Measurements from ENCODE around the gene SEPTIN8.
A peak's percentile ranks its signal among the peaks of the same experiment; 100 is the strongest.

The SEPTIN8 gene

DNA sequence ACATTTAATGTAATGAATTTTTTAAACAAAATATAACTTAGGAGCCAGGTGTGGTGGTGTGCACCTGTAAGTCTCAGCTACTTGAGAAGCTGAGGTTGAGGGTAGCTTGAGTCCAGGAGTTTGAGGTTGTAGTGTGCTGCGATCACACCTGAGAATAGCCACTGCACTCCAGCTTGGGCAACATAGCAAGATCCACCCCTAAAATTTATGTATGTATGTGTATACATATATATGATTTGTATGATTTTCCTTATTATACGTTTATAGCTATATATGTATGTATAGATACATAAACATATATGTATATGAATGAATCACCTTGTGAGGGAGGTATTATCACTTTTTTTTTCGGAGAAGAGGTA is 30.5 kb downstream of the SEPTIN8 start:
- DNase-seq: no peak

- no peak for DNase-seq
Observed at GRCh38 chr5:132744659-132745058, 32.4 kb downstream of the SEPTIN8 start.

DNA sequence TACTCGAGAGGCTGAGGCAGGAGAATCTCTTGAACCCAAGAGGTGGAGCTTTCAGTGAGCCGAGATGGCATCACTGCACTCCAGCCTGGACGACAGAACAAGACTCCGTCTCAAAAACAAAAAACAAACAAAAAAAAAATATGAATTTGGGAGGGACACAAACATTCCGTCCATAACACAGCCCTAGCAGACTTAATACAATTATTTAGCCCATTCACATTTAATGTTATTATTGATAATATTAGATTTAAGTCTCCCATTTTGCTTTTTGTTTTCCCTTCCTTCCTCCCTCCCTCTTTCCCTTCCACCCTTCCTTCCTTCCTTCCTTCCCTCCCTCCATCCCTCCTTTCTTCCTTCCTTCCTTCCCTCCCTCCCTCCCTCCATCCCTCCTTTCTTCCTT is 34.4 kb downstream of the SEPTIN8 start:
- no peak for DNase-seq

GRCh38 chr5:132742158-132742557 is 34.9 kb downstream of the SEPTIN8 start:
- no peak for DNase-seq

DNA sequence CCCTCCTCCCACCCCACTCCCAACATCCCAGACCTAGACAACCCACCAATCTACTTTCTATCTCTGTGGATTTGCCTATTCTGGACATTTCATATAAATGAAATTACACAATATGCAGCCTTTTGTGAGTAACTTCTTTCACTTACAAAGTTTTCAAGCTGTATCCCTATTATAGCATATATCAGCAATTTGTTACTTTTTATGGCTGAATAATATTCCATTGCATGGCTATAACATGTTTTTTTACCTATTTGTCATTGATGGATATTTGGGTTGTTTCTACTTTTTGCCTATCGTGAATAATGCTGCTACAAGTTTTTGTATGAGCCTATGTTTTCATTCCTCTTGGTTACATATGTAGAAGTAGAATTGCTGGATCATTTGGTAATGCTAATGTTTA is 37.8 kb downstream of the SEPTIN8 start:
- no peak for DNase-seq

DNA sequence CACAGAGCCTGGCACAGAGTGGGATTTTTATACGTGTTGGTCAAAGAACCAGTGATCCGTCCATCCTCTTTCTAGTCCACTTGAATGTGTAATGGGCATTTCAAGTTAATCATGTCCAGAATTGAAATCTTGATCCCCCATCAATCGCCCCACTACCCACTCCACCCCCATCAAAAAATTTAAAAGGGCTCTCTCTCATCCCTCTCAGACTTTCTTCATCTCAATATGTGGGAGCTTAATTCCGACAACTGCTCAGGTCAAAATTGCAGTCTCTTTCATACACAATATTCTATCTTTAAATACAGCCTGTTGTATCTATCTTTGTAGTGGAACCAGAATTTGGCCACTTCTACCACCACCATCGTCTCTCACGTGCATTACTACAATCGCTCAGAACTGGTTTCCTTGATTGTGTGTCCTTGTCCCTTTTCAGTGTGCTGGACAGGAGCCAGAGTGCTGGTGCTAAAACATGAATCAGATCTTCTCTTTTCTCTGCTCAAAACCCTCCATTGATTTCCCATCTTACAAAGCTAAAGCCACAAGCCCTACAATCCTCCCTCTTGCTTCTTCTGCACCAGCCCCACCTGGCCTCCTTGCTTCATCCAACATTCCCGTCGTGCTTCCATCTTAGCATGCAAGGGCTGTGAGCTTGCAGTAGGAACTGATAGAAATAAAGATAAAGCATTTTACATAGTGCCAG is 38.9 kb downstream of the SEPTIN8 start:
- DNase-seq: no peak

DNA sequence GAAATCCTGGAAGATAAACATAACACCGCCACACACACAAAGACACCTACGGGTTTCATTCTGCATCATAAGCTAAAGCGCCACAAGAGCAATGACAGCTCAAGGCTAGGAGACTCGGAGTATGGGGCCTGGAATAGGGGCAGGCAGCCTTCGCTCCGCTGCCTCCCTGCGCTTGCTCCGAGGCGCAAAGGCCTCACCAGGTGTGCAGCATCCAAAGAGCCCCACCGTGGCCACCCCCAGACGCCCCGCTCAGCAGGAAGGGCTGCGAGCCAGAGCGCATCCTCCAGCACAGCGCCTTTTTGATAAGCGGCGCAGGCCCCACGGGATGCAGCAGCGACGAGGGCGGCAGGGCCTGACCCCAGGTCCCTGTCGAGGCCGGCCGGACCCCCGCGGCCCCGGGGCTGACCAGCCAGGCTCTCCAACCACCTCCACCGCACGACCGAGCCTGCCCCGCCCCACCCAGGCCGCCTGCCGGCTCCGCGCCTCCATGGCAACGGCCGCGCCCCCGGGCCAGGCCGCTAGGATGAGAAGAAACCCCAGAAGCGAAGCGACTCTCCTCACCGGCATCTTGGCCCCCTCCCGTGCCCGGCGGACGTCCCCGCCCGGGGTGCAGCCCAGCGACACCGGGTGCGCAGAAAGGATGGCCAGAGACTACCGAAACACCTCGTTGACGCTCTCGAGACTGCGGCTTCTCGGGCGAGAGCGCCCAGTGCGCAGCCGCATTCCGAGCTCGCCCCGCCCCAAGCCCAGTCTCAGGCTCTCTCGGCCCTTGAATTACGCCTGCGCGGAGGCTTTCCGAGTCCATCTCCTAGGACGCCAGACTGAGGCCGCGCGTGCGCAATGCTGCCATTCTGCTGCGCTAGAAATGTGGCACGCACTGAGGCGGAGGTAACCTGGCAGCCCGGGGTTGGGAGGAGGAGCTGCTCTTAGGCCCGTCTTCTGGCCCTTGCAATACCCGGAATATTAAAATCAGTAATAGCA is 39.9 kb downstream of the SEPTIN8 start, which contains the start of gene KIF3A:
Gene KIF3A (minus strand): TSS at position 694 of the 981 bp plus-strand sequence. CDS start 127 bp downstream, at position 567.
- peak; percentile 75 for DNase-seq

- DNase-seq: no peak
Observed at GRCh38 chr5:132734687-132735086, 42.4 kb downstream of the SEPTIN8 start.

GRCh38 chr5:132733499-132734148 is 43.4 kb downstream of the SEPTIN8 start:
- DNase-seq: no peak

DNA sequence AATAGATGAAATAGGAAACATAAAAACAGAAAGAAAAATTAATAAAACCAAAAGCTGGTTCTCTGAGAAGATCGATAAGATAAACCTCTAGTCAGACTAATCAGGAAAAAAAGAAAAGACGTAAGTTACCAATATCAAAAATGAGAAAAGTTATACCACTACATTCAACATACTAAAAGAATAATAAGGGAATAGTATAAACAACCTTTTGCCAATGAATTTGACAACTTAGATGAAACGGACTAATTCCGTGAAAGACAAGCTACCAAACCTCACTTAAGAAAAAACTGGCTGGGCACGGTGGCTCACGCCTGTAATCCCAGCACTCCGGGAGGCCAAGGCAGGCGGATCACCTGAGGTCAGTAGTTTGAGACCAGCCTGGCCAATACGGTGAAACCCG is 47.1 kb downstream of the SEPTIN8 start:
- DNase-seq: no peak

DNA sequence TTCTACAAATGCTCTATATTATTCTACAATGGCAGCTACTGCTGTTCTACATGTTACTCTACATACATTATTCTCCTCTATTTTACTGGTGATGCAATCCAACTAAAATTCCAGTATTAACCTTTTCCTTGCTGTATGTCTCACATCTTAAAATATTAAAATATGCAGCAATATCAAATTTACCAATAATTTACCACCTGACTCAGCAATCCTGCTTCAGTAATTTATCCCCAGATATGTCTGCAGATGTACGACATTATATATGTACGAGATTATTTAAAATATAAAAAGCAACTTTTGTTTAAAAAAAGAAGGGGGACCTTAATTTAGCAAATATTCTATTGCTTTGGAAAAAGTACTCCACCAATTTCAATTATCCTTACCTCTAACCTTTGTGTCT is 51.3 kb downstream of the SEPTIN8 start:
- no peak for DNase-seq

GRCh38 chr5:132718544-132719312 is 58.3 kb downstream of the SEPTIN8 start:
- no peak for DNase-seq

GRCh38 chr5:132714456-132715307 is 62.4 kb downstream of the SEPTIN8 start:
- no peak for DNase-seq

- no peak for DNase-seq
Observed at GRCh38 chr5:132708645-132709044, 68.4 kb downstream of the SEPTIN8 start.

DNA sequence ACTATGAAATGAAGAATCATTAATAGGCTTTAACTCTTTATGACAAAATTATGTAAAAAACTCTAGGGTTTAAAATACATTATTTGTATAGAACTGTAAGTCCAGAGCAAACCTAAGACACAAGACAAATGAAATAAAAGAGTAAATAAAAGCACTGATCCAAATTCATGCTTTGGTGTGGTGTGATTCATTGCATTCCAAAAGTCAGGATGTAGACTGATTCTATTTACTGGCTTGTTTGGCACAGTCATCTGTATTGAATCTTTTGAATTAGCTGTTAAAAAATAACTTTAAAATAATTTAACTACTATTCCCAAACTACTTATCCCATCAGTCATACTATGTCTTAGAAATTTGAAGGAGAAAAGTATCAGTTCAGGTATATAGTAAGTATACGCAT is 72.2 kb downstream of the SEPTIN8 start:
- no peak for DNase-seq
